Right atrium auricular region (tissue), 2 donors: ENCODE data around the gene KIF25. TPM values are rescaled to one million over a fixed set of nuclear protein-coding genes. Genes with fewer than 3 reads are reported as not detected.
A peak's percentile ranks its signal among the peaks of the same experiment; 100 is the strongest.

Experiments
- DNase-seq: peaks from one replicate; pipeline ENCODE4 v3.0.0-alpha.2; 2019; ENCODE audit warnings: low spot score
- H3K27ac ChIP-seq, 2 donors: fragments of 200-600 bp; sonication (generic); 1 replicate in 1 of 2; 2 replicates in 1 of 2; pipeline ENCODE4 v1.5.1; 2016 to 2019
- H3K27me3 ChIP-seq, 2 donors: fragments of 200-600 bp; sonication (generic); one replicate each; pipeline versions ENCODE4 v1.5.1 to v1.6.0; 2017 to 2019
- H3K36me3 ChIP-seq: fragments of 200-600 bp; sonication (generic); one replicate; pipeline ENCODE4 v1.5.1; 2016
- H3K4me1 ChIP-seq, 2 donors: fragments of 200-600 bp; sonication (generic); one replicate each; pipeline versions ENCODE4 v1.5.1 to v1.6.0; 2017 to 2019
- H3K4me3 ChIP-seq, 2 donors: fragments of 200-600 bp; sonication (generic); 1 replicate in 1 of 2; 2 replicates in 1 of 2; pipeline ENCODE4 v1.5.1; 2017 to 2019; ENCODE audit warnings: mild to moderate bottlenecking in 1 of 2, moderate library complexity in 1 of 2
- H3K9me3 ChIP-seq, 2 donors: fragments of 200-600 bp; sonication (generic); one replicate each; pipeline ENCODE4 v1.5.1; 2019
- CTCF ChIP-seq, 2 donors: fragments of 200-600 bp; sonication (generic); IDR thresholded peaks; one replicate each; pipeline ENCODE4 v1.5.1; 2019; ENCODE audit warnings: antibody characterized with exemption in 2 of 2
- total RNA-seq, 2 donors: library from RNA; depleted of rRNA; stranded (reverse); fragments of >200 nt; gene quantifications; one replicate each; pipeline ENCODE4 v1.1.0, GENCODE V29; 2016

KIF25 gene
- total RNA-seq, 2 donors from 2014 or later: not detected

DNA sequence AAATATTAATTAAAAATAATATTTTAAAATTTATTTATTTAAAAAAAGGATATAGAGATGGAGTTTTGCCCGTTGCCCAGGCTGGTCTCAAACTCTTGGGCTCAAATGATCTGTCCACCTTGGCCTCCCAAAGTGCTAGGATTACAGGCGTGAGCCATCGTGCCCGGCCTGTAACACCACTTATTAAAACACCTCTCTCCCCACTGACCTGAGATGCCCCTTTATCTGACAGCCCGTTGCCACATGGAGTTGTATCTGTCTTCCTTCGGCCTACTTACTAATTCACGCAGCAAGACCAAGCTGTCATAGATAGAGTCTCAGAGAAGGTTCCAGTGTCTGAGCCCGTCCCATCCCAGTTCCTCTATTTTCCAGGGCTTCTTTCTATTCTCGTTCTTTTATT is 30.7 kb downstream of the KIF25 start:
- H3K27me3 ChIP-seq: no peaks in the 10 kb centered on the region
- H3K27ac ChIP-seq: no peak overlapping the region
- DNase-seq: peak; percentile 38
- peaks cover 0 to 22% of the 10 kb centered on the region in 2 donors for H3K4me1 ChIP-seq
- H3K36me3 ChIP-seq: no peaks in the 10 kb centered on the region
- no peaks in the 10 kb centered on the region for H3K9me3 ChIP-seq
- H3K4me3 ChIP-seq: no peak overlapping the region
- TF ChIP-seq CTCF (IDR thresholded peaks at IDR 0.05): no peak

GRCh38 chr6:168029459-168030217 is 32.2 kb downstream of the KIF25 start:
- Histone ChIP-seq H3K4me3 (no peak overlapping the region), H3K4me1 (peaks cover 0 to 22% of the 10 kb centered on the region in 2 donors), H3K36me3 (no peaks in the 10 kb centered on the region), H3K27ac (peak overlapping the region in 1 of 2 donors; percentile 60), H3K9me3 (no peaks in the 10 kb centered on the region), H3K27me3 (no peaks in the 10 kb centered on the region)
- peak; percentile 52 for DNase-seq
- no peak for TF ChIP-seq CTCF (IDR thresholded peaks at IDR 0.05)

DNA sequence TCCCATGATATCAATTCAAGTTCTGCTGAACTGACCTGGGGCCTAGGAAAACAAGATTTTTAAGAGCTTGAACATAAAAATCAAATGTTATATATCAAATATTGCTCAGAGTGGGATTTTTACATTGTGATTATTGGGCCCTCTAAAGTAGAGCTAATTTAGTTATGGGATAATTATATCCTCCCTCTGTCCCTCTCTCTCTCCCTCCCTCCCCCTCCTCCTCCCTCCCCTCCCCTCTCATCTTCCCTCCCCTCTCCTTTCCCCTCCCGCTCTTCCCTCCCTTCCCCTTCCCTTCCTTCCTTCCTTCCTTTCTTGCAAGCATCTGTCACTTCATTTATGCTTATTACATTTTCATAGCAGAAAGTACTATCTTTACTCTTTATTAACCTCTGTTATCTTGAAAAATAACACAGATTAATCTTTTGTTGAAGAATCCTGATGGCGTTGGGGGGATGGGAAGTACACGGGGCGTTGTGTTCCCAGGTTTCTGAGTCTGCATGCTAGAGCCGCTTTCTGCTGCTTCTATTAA is 32.8 kb downstream of the KIF25 start:
- Histone ChIP-seq H3K27me3 (no peaks in the 10 kb centered on the region), H3K9me3 (no peaks in the 10 kb centered on the region), H3K4me3 (no peak overlapping the region), H3K4me1 (peaks cover 0 to 22% of the 10 kb centered on the region in 2 donors), H3K36me3 (no peaks in the 10 kb centered on the region), H3K27ac (peak overlapping the region in 1 of 2 donors; percentile 60)
- TF ChIP-seq CTCF (IDR thresholded peaks at IDR 0.05): no peak
- DNase-seq: peak; percentile 49

GRCh38 chr6:168030908-168031307 is 33.4 kb downstream of the KIF25 start:
- TF ChIP-seq CTCF (IDR thresholded peaks at IDR 0.05): no peak
- no peak overlapping the region for H3K4me3 ChIP-seq
- H3K4me1 ChIP-seq: peaks cover 0 to 28% of the 10 kb centered on the region in 2 donors
- peak overlapping the region in 1 of 2 donors; percentile 60 for H3K27ac ChIP-seq
- H3K36me3 ChIP-seq: no peaks in the 10 kb centered on the region
- H3K9me3 ChIP-seq: no peaks in the 10 kb centered on the region
- H3K27me3 ChIP-seq: no peaks in the 10 kb centered on the region
- peak; percentile 9 for DNase-seq

DNA sequence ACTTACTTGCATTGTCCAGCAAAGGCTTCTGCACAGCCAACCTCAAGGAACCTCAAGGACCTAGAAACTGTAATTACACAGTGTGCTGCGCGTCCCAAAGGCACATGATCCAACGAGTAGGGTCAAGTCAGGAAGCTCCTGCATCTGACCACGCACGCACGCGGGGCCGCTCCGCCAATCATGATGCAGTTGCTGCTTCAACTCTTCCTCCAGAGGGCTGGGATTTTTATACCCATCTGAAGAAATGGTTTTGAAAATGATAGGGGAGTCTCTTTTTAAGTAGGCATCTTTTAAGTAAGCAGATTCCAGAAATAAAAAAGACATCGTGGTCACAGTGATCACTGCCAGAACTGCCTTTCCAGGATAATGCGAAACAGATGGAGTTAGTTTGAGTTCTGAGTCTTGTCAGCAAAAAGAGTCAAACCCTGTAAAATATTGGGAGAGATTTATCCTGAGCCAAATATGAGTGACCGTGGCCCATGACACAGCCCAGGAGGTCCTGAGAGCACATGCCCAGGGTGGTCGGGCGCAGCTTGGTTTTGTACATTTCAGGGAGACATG is 34.0 kb downstream of the KIF25 start:
- Histone ChIP-seq H3K4me3 (no peak overlapping the region), H3K27me3 (no peaks in the 10 kb centered on the region), H3K27ac (peak overlapping the region; percentile 29 to 60), H3K9me3 (no peaks in the 10 kb centered on the region), H3K4me1 (peaks cover 0 to 33% of the 10 kb centered on the region in 2 donors), H3K36me3 (no peaks in the 10 kb centered on the region)
- DNase-seq: peak; percentile 56
- TF ChIP-seq CTCF (IDR thresholded peaks at IDR 0.05): no peak
